HEK293T (cell line): Measurements from ENCODE around the gene MLLT10.

Source experiments
- ARNT ChIP-seq: fragments of 450-650 bp; IDR thresholded peaks from 2 replicates; pipeline ENCODE4 v1.6.1; 2017; ENCODE audit warnings: mild to moderate bottlenecking
- BHLHE40 ChIP-seq: fragments of 450-650 bp; IDR thresholded peaks from 2 replicates; pipeline ENCODE4 v1.6.1; 2016; ENCODE audit warnings: mild to moderate bottlenecking, moderate library complexity, borderline replicate concordance
- CTBP1 ChIP-seq: fragments of 450-650 bp; IDR thresholded peaks from 2 replicates; pipeline ENCODE4 v1.6.1; 2016; ENCODE audit warnings: borderline replicate concordance
- LEF1 ChIP-seq: fragments of 450-650 bp; IDR thresholded peaks from 2 replicates; pipeline ENCODE4 v1.6.1; 2017; ENCODE audit warnings: mild to moderate bottlenecking, borderline replicate concordance
- SP1 ChIP-seq: fragments of 450-650 bp; IDR thresholded peaks from 2 replicates; pipeline ENCODE4 v1.6.1; 2017

- no peak for TF ChIP-seq CTBP1
- no peak for TF ChIP-seq BHLHE40
- no peak for TF ChIP-seq LEF1
- TF ChIP-seq SP1: no peak
- no peak for TF ChIP-seq ARNT
These were observed 216.4 kb downstream of the MLLT10 start for GRCh38 chr10:21750424-21750823.
